Islet precursor cell (in vitro differentiated cells): Measurements from ENCODE around the gene SLC39A7.

Experiments
- DNase-seq: peaks from one replicate; pipeline ENCODE4 v3.0.0-alpha.2; 2018

SLC39A7 gene

DNA sequence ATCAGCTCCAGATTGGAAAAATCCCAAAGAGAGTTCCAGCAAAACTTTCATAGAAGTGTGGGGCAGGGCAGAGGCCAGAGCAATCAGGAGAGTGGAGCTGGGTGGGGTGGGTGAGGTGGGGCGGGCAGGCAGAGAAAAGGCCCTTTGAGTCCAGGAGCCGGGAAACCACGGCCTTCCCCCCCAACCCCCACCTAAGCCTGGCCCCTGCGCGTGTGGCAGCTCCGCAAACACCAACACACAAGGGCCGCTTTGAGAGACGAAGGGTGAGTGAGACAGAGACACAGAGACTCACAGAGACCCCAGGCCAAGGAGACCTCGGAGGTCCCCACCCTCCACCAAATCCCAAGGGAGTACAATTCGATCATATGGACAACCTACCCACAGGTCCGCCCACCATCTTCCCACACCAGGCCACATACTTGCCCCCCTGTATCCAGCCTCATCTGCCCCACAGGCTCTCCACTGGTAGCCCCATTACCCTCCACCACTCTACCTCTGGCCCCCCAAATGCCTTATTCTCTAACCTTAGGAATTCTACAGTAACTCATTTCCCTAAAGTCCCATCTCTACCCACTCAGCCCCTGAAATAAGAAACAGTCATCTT is 10.1 kb upstream of the SLC39A7 start:
- DNase-seq, result no peak

DNA sequence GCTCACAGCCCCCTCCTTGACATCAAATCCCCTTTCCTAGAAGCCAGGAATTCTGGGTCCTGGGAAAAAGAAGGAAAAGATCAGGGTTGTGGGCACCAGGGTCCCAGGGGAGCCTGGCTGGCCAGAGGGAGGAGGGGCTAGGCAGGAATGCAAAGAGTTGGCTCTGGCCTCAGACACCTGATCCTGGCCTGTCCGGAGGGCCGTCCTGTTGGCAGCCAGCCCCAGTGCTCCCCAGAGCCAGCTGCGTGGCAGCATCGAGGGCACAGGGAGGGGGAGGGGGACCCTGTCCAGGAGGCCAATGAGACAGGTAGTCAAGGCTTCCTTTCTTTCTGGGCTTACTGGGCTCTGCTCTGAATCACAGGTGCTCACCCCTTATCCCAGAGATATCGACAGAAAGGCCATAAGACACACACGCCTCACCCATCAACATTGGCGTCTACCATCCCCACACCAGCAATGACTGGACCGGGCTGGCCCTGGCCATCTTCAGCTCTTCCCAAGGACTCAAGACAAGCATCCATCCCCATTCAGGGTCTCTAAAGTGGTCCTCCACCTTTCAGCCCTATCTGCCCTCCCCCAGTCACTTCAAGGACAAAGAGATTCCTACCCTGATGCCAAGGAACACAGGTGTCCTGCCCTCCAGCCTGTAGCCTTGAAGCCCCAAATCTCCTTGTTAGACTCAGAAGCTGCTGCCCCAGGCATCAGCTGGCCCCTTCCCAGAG is 9.1 kb upstream of the SLC39A7 start:
- DNase-seq, result no peak

GRCh38 chr6:33192105-33192646 is 8.5 kb upstream of the SLC39A7 start, which contains the start of gene COL11A2:
COL11A2 (minus strand) TSS chr6:33192467; CDS start chr6:33192240, 227 bp downstream.
- DNase-seq, result no peak

DNA sequence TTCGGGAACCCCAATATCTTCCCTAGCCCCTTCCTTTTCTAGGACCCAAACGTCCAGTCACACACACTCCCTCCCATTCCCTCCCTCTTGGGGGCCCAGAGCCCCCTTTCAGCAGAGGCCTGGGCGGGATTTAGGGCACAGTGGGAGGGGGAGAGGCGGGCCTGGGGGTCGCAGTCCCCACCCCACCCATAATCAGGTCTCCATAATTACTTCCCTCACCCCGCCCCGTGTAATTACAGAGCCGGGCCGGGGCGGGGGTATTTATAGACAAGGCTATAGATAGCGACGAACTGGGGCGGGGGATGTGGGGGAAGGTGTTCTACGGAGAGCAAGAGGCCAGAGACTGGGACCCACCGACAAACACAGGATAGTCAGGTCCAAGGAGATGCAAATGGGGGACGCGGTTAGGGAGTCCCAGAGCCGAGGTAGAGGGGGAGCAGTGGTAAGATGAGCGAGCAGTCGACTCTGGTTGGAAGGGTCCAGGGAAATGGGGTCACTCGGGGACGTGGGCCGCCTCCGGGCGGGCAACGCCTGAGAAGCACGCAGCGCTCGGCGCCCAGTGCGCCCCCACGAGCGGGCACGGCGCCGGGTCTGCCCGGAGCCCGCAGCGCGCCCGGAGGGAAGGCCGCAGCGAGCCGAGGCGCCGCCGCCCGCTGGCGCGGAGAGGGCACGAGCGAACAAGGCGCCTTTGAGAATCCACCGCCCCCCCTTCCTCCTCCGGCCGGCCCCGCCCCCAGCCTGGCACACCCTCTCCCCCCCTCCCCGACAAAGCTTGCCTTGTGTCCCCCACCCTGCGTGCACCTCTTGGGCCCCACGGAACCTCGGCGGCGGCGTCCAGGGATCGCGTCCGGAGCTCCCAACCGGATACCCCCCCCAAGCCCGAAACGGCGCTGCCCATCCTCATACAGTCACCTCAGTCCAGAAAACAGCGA is 7.7 kb upstream of the SLC39A7 start:
- no peak for DNase-seq

- no peak for DNase-seq
Measured at GRCh38 chr6:33193619-33194018, 7.0 kb upstream of the SLC39A7 start.

DNA sequence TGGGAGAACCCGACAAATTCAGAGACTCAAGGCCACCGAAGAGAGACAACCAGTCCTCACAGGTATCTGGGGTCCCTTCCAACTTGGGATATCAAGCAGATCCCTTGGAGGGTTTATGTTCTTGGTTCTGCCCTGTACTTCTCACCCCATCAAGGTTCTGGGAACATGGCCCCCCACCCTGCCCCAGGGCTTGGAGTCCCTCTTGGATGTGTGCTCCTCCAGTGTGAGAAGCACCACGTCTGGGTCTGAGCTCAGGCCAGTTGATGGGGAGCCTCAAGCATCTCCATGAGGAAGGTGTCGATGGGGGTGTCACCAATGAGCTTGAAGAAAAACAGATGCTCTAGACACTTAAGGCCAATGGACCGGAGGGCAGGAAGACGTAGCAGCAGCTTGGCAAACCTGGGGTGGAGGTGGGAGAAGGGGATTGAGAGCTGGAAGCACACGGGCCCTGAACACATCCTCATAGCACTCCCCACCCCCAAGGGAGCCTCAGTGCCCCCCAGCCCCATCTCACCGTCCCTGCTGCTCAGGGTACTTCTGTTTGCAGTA is 6.2 kb upstream of the SLC39A7 start:
- DNase-seq, result no peak

GRCh38 chr6:33195304-33196165 is 5.1 kb upstream of the SLC39A7 start:
- DNase-seq, result no peak

DNA sequence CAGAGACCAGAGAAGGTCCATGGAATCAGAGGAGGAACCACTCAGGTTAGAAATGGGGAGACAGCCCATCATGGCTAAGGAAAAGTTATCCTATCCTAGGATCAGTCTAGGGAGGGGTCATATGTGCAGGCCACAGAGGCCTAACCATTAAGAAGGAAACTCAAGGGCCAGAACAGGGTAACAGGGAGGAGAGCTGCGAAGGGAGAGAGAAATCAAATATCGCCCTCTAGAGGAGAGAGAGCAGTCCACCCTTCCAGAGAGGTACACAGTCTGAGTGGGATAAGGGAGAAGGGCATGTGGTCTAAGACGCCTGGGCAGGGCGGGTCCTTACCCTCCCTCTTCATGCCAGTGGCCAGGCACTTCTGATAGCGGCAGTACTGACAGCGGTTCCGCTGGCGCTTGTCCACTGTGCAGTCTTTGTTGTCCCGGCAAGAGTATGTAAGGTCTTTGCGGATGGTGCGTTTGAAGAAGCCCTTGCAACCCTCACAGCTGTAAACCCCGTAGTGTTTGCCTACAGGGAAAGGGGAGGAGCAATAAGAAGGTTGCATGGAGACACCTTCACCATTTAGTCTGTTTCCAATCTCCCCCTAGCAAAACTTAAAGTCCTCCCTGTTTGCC is 3.1 kb upstream of the SLC39A7 start:
- peak; percentile 85 for DNase-seq

DNA sequence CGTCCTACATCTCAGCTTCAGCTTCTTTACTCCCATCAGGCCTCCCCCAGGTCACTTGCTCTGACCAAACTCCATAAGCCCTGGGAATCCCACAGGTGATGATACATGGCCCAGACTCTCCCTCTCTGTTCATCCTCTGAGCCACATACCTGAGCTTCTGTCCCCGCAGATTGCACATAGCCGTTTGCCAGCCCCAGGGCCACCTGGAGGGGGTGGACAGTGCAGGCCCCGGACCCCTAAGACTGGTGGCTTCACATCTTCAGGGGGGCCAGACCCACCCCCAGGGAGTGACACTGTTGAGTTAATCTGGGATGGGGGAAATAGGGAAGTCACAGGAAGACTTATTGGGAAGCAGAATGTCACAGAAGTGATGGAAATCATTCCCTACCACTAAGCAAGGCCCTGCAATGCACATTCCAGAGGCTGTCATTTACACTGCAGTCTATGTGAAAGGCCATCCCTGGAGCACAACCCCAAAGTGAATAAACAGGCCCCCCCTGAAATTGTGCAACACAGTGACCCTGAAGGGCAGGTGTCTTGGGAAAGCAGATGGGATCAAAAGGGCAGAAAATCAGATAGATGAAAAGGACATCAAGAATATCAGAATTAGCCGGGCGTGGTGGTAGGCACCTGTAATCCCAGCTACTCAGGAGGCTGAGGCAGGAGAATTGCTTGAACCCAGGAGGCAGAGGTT is 2.4 kb upstream of the SLC39A7 start:
- no peak for DNase-seq

GRCh38 chr6:33198853-33199436 is 1.7 kb upstream of the SLC39A7 start:
- no peak for DNase-seq

- peak; percentile 96 for DNase-seq
Measured at GRCh38 chr6:33199687-33200218, 914 bp upstream of the SLC39A7 start.

DNA sequence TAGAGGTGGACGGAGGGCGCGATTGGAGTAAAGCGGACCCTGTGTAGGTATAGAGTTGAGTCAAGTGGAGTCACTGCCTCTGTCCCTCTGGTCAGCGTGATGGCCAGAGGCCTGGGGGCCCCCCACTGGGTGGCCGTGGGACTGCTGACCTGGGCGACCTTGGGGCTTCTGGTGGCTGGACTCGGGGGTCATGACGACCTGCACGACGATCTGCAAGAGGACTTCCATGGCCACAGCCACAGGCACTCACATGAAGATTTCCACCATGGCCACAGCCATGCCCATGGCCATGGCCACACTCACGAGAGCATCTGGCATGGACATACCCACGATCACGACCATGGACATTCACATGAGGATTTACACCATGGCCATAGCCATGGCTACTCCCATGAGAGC is 479 bp downstream of the SLC39A7 start:
- peak; percentile 39 for DNase-seq

- DNase-seq, result no peak
Measured at GRCh38 chr6:33201935-33202334, 1.3 kb downstream of the SLC39A7 start.

DNA sequence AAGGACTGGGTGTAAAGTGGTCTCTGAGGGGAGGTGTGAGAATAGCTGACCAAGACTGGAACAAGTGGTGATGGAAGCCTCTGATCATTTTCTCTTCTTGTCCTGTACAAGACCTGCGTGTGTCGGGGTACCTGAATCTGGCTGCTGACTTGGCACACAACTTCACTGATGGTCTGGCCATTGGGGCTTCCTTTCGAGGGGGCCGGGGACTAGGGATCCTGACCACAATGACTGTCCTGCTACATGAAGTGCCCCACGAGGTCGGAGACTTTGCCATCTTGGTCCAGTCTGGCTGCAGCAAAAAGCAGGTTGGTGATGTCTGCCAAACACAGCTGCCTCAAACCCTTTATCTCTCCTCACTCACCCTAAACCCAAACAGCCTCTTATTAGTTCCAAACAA is 2.1 kb downstream of the SLC39A7 start:
- DNase-seq, result no peak

- no peak for DNase-seq
Measured at GRCh38 chr6:33203443-33204164, 2.9 kb downstream of the SLC39A7 start.

- DNase-seq, result no peak
Measured at GRCh38 chr6:33204165-33204414, 3.4 kb downstream of the SLC39A7 start.

DNA sequence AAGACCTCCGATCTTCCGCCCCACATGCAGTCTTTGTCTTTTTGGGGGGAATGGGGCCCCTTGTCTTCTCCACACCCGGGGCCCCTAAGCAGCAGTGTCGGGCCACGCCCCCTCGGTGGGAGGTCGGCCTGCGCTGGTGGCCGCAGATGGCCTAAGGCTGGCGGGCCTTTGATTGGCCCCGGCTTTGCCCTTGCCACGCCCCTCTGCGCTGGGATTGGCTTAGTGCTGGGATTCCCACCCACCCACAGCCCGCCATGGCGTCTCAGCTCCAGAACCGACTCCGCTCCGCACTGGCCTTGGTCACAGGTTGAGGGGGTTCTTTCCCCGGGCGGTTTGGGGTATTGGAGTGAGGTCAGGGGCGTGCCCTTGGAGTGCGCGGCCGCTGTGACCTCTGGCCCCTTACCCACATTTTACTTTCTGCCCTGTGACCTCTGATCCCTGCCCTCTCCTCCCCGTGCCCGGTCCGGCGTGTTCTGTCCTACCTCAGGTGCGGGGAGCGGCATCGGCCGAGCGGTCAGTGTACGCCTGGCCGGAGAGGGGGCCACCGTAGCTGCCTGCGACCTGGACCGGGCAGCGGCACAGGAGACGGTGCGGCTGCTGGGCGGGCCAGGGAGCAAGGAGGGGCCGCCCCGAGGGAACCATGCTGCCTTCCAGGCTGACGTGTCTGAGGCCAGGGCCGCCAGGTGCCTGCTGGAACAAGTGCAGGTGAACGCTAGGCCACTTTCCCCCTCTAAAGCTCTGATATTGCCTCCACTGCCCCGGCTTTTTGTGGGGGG is 3.9 kb downstream of the SLC39A7 start, which contains the start of gene HSD17B8:
Gene HSD17B8 (plus strand): TSS at position 241 of the 776 bp plus-strand sequence. CDS start 14 bp downstream, at position 255.
- peak; percentile 95 for DNase-seq

DNA sequence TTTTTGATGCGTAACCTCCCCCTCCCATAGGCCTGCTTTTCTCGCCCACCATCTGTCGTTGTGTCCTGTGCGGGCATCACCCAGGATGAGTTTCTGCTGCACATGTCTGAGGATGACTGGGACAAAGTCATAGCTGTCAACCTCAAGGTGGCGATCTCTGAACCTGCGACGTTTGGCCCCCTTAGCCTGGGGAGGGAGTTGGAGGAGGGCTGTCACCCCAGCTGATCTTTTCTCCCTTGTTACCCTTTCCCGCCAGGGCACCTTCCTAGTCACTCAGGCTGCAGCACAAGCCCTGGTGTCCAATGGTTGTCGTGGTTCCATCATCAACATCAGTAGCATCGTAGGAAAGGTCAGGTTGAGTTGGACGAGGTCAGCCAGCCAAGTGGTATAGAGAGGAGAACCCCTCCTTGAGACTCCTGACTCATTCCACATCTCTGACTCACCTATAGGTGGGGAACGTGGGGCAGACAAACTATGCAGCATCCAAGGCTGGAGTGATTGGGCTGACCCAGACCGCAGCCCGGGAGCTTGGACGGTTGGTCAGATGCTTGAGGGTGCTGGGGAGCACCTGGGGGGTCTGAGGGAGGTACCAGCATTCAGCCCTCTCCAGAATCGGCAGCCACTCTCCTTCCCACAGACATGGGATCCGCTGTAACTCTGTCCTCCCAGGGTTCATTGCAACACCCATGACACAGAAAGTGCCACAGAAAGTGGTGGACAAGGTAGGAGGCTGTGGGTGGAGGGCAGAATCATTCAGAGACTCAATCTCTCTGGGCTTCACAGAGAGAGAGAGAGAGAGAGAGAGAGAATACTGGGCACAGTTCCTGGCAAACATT is 4.7 kb downstream of the SLC39A7 start:
- DNase-seq, result peak; percentile 89
